Astrocyte (in vitro differentiated cells and primary cell): ENCODE results near the gene ZNF274.

ENCODE experiments used
- CTCF ChIP-seq: IDR thresholded peaks from 2 replicates; pipeline ENCODE4 v1.5.1; 2011; ENCODE audit warnings: low read depth, mild to moderate bottlenecking, inconsistent platforms, low read length, moderate library complexity; ENCODE audit not compliant: insufficient read depth
- EZH2 ChIP-seq: IDR thresholded peaks from 2 replicates; pipeline ENCODE4 v1.6.1; 2012; ENCODE audit warnings: mild to moderate bottlenecking, low read length, inconsistent platforms; ENCODE audit not compliant: insufficient read depth

- no peak for TF ChIP-seq CTCF
- TF ChIP-seq EZH2 = no peak
These were observed 54.5 kb downstream of the ZNF274 start for GRCh38 chr19:58237324-58237723.
